ENCODE data around the gene KRTAP10-6.
"Not testable (repeated sequence)": the region's sequence is repeated elsewhere in the genome, so short reads cannot be mapped to it uniquely, and the experiment has no call there.

KRTAP10-6 gene, protein sequence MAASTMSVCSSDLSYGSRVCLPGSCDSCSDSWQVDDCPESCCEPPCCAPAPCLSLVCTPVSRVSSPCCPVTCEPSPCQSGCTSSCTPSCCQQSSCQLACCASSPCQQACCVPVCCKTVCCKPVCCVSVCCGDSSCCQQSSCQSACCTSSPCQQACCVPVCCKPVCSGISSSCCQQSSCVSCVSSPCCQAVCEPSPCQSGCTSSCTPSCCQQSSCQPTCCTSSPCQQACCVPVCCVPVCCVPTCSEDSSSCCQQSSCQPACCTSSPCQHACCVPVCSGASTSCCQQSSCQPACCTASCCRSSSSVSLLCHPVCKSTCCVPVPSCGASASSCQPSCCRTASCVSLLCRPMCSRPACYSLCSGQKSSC

DNA sequence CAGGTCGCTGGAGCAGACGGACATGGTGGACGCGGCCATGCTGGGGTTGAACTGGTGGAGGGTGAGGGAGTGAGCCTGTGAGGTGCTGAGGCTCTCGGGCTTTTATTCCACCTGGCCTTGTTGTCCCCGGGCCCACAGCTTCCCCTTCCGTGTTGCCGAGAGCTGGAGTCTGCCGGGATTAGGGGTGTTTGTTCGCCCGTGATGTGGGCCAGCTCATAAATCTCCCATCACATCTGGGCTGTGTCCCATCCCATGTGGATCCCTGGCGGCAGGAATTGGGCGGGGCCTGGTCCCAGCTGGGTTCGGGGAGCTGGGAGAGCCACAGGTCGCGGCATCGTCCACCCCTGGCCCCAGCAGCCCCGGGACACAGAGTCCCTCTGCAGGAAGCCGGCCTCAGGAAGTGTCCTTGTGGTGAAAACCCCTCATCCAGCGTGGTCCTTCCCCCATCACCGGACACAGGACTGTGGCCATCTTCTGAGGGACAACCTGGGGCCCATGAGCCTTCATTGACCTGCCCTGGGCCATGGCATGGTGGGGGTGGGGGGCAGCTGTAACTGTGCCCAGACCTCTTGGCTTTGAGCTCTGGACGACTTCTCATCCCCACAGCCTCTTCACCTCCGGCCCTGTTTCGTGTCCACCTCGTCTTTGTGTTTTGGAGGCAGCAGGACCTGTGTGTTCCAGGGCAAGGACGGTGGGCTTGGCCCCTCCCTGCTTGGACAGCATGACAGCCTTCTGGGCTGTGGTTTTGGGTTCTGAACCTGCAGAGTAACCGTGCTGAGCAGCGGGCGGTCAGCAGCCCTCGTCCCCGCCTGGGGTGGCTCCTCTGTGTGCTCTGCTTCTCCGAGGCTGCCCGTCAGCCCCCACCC is at the start of gene KRTAP10-6:
KRTAP10-6 (minus strand) TSS at position 60 of the 866 bp plus-strand sequence; CDS start at position 39, 21 bp downstream.
- DNase-seq (ENCODE audit: low read depth in 2 of 2) = no peak

DNA sequence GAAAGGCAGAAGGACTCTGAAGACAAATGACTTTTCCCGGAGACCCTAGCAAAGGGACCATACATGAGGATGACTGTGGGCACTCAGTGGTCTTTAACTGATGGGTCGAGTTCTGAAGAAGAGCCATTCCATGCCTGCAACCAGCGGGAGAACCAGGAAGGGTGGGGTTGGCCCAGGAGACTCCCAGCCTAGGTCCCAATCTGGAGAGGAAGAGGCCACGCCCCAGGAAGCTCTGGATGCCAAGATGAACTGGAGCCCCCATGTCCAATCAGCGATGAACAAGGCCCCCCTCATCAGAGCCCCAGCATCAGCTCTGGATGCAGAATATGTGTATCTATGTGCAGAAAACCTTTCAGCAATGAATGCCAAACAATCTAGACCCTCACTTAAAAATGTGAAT is 48.5 kb upstream of the KRTAP10-6 start:
- DNase-seq (ENCODE audit: low read depth in 2 of 2) = no peak

DNA sequence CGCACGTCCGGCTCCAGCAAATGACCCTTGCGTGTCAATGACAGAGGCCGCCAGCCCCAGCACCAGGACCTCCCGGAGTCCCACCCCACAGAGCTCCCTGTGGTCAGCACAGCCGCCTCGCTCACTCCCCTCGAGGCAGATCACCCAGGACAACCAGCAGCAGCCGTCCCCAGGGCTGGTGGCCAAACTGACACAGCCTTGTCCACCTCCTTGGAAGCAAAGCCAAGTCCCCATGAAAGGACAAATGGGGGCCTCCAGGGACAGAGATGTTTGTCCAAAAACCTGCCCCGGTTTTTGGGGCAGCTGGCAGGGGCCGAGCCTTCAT is 47.0 kb upstream of the KRTAP10-6 start:
- no peak for DNase-seq (ENCODE audit: low read depth in 2 of 2)

DNA sequence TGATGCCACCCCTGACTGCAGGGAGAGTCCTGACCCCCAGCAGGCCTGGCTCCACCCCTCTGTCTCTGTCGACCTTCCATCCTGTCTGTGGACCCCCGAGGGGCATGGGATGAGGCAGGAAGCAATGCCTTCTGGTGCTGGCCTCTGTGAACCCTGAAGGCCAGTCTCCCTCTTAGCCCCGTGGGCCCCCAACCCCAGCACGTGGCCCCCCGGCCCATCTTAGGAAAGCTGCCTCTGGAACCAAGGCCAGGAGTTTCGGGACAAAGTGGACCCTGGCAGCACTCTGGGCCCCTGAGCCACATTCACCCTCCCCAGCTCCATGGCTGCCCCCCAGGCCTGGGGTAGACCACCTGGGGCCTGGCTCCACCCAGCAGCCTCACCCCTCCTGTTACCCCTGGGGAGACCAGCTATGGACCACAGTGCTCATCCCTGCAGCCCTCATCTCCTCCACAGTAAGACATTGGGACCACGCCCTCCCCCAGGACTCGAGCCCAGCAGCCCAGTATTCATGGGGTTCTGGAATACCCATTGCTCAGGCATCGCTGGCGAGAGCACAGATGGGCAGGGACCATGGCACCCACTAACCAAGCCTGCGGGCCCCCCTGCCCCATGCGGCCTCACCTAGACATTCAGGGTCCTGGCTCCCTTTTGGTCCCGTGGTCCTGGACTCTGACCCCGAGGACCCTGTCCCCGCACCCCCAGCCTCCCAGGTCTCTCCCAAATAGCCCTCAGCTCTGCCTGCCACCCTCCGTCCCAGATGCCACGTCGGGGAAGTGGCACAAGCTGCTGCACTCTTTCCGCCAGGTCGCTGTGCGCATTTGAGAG is 46.4 kb upstream of the KRTAP10-6 start:
- DNase-seq (ENCODE audit: low read depth in 2 of 2) = not testable (repeated sequence)

DNA sequence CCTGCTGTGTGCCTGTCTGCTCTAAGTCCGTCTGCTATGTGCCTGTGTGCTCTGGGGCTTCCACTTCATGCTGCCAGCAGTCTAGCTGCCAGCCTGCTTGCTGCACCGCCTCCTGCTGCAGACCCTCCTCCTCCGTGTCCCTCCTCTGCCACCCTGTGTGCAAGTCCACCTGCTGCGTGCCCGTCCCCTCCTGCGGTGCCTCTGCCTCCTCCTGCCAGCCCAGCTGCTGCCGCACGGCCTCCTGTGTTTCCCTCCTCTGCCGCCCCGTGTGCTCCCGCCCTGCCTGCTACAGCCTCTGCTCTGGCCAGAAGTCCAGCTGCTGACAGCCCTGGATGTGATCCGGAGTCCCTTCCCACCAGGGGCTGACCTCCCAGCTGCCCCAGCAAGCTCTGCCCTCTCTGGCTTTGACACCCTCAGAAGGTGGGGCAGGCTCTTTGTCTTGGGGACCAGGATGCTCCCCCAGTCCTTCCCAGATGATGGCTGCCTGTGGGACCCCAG is 45.6 kb upstream of the KRTAP10-6 start:
- not testable (repeated sequence) for DNase-seq (ENCODE audit: low read depth in 2 of 2)

DNA sequence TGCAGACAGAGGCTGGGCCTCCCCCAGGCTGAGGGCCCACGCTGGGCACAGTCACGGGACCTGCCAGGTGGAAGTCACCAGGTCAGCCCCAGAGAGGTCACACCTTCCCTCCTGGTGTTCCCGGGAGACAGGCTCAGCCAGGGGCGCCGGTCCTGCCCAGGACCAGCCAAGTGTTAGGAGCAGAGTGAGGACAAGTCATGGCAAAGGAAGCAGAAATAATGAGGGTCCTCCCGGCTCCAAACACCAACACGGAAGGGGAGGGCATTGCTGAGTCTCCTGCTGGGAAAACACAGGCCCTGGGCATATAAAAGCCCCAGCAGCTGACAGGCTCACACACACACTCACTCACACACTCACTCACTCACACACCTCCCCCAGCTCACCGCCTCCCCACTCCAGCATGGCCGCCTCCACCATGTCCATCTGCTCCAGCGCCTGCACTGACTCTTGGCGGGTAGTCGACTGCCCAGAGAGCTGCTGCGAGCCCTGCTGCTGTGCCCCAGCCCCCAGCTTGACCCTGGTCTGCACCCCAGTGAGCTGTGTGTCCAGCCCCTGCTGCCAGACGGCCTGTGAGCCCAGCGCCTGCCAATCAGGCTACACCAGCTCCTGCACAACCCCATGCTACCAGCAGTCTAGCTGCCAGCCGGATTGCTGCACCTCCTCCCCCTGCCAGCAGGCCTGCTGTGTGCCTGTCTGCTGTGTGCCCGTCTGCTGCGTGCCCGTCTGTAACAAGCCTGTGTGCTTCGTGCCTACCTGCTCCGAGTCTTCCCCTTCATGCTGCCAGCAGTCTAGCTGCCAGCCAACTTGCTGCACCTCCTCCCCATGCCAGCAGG is 44.9 kb upstream of the KRTAP10-6 start, which contains the start of gene KRTAP10-10:
KRTAP10-10 (plus strand) TSS at position 339 of the 833 bp plus-strand sequence; CDS start at position 401, 62 bp downstream.
- DNase-seq (ENCODE audit: low read depth in 2 of 2) = no peak

DNA sequence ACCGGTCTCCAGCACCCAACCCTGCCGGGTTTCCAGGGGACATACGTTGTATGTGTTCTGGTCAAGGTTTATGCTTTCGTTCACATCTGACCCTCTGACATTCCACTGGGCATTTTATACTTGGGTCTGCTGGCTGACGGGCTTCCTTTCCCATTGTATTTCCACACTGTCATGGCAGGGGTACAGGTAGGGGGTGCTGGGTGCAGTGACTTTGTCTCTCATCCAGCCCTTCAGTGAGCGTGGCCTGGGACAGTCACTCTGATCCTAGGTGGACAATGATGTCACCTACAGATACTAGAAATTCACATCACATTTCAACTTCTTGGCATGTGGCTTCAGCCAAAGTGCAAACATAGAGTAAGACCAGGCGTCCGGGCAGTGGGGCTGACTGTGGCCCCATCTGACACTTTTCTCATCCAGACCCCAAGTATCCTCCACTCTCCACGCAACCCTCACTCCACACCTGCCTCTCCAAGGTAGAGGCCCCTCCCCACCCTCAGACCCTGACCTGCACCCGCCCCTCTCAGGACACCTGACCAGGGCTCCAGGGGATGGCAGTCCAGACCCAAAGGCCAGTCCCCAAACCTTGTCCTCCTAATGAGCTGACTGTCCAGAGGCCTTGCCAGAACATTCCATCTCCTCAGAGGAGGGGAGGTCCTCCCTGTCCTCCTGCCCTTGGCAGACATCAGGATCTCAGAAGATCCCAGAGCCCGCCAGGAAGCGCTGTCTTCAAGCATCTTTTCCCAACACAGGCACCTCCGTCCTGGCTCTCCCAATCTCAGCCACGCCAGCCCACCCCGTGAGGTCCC is 44.1 kb upstream of the KRTAP10-6 start:
- DNase-seq (ENCODE audit: low read depth in 2 of 2) = no peak

DNA sequence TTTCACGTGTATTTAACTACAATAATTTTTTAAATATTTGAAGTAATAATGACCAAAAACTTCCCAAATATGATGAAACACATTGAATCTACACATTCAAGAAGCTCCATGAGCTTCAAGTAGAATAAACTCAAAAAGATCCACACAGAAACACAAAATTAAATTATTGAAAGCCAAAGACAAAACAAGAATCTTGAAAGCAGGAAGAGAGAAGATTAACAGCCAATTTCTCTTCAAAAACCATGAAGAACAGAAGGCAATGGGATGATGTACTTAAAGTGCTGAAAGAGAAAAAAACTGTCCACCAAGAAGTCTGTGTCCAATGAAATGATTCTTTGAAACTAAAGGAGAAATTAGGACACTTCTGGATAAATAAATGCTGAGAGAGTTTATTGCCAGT is 39.8 kb upstream of the KRTAP10-6 start:
- DNase-seq (ENCODE audit: low read depth in 2 of 2) = no peak

DNA sequence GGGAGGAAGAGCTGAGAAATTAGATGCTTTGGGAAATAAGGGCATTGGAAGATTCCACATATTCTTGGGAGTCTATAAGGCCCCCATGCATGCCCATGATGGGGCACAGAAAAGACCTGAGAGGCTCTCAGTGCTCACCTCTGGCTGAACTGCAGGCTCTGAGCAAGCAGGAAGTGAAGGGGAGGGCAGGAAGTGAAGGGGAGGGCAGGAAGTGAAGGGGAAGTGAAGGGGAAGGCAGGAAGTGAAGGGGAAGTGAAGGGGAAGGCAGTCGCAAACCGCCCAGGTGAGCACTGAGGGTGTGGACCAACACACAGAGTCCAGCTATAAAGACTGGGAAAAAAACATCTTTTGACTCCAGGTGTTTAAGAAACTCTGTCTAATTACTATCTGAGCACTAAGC is 38.1 kb upstream of the KRTAP10-6 start:
- no peak for DNase-seq (ENCODE audit: low read depth in 2 of 2)

DNA sequence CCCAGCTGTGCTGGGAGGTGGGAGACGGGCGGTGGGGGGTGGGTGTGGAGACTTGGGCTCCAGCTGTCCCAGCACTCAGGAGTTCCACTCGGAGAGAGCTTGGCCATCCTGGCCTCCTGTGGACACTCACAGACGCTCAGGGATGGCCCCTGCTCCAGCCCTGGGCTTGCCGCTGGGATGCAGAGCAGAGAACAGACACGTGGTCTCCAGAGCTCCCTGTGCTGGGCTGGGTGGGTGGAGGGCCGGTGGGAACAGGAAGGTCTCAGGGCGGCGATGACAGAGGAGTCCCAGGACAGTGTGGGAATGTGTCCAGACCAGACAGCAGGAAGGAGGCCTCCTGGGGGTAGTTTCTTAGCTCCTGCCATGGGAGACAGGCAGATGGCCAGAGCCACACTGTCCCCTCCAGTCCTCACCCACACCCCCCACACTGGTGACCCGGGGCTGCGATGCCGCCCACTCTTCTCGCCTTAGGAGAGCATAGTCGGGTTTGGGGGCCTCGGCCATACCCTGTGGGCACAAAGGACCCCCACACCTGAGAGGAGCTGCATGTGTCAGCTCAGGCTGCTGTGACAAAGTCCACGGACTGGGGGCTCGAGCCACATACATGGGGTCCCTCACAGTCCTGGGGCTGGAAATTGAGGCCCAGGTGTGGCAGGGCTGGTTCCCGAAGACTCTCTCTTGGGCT is 36.5 kb upstream of the KRTAP10-6 start:
- no peak for DNase-seq (ENCODE audit: low read depth in 2 of 2)

DNA sequence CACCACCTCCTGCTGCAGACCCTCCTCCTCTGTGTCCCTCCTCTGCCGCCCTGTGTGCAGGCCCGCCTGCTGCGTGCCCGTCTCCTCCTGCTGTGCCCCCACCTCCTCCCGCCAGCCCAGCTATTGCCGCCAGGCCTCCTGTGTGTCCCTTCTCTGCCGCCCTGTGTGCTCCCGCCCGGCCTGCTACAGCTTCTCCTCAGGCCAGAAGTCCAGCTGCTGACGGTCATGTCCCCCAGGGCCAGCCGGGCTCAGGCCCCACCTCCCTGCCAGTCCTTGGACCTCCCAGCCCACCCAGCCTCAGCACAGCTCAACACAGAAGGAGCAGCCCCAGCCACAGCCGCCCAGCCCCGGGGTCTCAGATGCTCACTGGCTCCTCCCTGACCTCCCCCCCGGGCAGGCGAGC is 35.5 kb upstream of the KRTAP10-6 start:
- DNase-seq (ENCODE audit: low read depth in 2 of 2) = not testable (repeated sequence)

DNA sequence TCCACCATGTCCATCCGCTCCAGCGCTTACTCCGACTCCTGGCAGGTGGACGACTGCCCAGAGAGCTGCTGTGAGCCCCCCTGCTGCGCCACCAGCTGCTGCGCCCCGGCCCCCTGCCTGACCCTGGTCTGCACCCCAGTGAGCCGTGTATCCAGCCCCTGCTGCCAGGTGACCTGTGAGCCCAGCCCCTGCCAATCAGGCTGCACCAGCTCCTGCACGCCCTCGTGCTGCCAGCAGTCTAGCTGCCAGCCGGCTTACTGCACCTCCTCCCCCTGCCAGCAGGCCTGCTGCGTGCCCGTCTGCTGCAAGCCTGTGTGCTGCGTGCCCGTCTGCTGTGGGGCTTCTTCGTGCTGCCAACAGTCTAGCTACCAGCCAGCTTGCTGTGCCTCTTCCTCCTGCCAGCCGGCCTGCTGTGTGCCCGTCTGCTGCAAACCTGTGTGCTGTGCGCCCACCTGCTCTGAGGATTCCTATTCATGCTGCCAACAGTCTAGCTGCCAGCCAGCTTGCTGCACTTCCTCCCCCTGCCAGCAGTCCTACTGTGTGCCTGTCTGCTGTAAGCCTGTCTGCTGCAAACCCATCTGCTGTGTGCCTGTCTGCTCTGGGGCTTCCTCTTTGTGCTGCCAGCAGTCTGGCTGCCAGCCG is 35.0 kb upstream of the KRTAP10-6 start:
- not testable (repeated sequence) for DNase-seq (ENCODE audit: low read depth in 2 of 2)

DNA sequence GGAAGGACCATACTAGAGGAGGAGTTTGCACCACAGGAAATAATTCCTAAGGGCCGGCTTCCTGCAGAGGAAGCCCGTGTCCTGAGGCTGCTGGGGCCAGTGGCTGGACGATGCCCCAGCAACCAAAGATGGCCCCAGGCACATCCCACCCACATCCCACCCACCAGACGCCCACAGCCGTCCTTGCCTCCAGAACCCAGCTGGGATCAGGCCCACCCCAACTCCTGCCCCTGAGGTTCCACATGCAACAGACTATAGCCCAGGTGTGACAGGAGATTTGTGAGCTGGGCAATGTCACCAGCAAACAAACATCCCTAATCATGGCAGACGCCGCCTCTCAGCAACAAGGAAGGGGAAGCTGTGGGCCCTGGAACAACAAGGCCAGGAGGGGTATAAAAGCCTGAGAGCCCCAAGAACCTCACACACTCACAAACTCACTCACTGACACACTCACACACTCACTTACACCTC is 34.4 kb upstream of the KRTAP10-6 start, which contains the start of gene KRTAP10-9:
KRTAP10-9 (plus strand) TSS at position 421 of the 471 bp plus-strand sequence. CDS start 79 bp downstream, outside the sequence.
- no peak for DNase-seq (ENCODE audit: low read depth in 2 of 2)

DNA sequence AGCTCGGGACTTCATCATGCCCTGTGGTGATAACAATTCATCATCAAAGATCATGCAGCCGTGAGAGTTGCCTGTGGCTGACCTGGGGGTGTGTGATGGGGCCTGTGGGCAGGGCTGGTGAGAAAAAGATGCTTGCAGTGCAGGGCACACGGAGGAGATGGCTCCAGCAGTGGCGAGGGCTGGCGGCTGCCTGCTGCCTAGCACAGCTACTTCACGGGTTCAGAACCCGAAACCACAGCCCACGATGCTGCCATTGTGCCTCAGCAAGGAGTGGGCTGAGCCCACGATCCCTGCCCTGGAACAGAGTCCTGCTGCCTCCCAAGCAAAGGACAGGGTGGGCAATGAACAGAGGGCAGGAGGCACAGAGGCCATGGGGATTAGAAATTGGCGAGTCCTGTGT is 34.0 kb upstream of the KRTAP10-6 start:
- DNase-seq (ENCODE audit: low read depth in 2 of 2) = no peak

DNA sequence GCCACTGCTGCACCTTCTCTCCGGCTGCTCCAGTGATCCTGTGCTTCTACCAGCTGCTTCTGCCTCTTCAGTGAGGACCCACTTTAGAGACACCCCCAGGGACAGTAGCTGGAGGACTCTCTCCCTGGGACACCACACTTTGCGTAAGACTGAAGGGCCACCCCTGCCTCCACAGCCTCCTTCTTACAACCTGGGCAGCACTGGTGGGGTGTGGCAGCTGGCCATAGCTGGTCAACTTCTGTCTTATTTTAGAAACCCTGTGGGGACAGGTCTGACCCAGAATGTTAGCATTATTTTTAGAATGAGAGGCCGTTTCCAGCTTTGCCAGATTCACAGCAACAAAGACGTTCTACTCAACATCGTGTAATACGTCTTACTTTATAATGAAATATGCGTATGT is 33.5 kb upstream of the KRTAP10-6 start:
- DNase-seq (ENCODE audit: low read depth in 2 of 2) = no peak

DNA sequence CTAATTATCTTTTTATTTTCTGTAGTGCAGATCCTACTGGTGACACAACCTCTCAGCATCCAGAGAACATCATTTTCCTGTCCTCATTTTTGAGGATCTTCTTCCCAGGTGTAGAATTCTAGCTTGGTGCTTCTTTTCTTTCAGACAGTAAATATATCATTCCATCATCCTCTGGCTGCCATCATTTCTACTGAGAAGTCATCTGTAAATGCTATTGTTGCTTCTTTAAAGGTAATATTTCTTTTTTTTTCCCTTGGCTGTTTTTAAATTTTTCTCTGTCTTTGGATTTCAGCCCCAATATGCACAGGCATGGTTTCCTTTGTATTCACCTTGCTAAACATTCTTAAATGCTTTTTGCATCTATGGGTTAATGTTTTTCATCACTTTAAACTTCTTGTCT is 31.3 kb upstream of the KRTAP10-6 start:
- DNase-seq (ENCODE audit: low read depth in 2 of 2) = no peak

DNA sequence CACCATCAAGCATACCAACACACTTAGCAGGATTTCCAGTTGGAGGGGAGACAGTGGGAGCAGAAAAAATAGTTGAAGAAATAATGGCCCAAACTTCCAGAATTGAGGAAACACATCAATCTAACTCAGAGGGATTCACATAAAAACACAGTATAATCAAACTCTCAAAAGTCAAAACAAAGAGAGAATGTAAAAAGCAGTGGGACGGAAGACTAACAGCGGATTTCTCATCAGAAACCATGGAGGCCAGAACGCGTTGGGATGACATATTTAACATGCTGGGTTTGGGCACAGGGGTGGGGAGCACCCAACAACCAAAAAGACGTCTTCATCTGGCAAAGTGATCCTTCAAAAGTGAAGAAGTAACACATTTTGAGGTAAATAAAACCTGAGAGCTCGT is 27.6 kb upstream of the KRTAP10-6 start:
- DNase-seq (ENCODE audit: low read depth in 2 of 2) = no peak

DNA sequence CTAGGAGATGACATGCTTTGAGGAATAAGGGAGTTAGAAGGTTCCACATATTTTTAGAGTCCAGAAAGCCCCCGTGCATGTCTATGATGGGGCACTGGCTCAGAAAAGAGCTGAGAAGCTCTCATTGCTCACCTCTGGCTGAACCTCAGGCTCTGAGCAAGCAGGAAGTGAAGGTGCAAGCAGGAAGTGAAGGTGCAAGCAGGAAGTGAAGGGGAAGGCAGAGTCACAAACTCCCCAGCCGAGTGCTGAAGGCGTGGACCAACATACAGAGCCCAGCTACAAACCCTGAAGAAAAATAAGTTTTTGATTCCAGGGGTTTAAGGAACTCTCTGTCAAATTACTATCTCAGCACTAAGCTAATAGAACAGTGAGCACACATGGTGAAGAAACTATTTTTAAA is 26.6 kb upstream of the KRTAP10-6 start:
- peak; percentile 12 to 32 for DNase-seq (ENCODE audit: low read depth in 2 of 2)

DNA sequence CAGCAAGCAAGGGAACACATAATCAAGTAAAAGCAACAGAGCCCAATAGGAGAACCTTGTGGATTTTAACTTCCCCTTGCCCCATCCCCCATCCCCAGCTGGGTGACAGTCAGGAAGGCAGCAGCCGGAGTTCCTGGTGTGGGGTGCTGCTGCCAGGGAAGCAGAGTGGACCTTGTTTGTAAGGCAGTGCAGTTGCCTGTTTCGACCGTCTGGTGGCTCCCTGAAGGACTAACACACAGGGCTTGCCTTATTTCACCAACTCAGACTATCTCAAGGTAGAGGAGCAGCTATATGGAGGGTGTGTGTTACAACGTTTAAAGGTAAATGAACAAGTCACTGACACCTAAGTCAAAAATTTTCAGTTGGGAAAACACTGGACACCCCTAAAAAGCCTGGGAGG is 26.2 kb upstream of the KRTAP10-6 start:
- DNase-seq (ENCODE audit: low read depth in 2 of 2) = no peak
